Measurements from ENCODE around the gene IL31. TPM values are rescaled to one million over a fixed set of nuclear protein-coding genes. Genes with fewer than 3 reads are reported as not detected.

IL31 gene
- total RNA-seq, 2 experiments from 2014 or later = not detected

DNA sequence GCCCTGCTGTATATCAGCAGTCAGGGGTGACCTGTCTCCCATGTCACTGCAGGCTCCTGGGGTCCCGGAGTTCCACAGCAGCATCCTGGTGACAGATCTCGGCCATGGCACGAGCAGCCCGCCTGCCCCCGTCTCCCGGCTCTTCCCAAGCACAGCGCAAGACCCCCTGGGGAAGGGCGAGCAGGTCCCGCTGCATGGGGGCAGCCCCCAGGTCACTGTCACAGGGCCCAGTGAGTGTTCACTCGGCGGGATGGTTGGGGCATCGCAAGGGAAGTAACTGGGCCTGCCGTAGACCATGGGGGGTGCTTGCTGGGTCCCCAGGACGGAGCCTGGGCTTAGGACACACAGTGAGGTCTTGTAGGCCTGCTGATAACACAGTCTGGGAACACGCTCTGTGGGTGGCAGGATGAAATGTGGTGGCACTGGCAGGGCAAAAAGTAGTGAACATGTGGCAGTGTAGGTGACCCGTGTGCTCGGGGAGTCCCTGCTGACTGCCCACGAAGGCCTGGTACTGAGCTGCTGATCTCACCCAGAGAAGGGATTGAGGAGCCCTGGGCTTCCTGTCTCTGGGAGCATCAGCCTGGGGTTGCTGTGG, 38.5 kb downstream of the IL31 start:
- TF ChIP-seq CTCF (conservative IDR thresholded peaks at IDR 0.05; ENCODE audit: low read length) (no peak), EZH2phosphoT487 (IDR thresholded peaks at IDR 0.05; ENCODE audit: borderline replicate concordance, low read depth, low read length) (no peak)
- intact Hi-C loops (cut with micrococcal nuclease; ENCODE audit: unreplicated experiment) = no loop called here
- no peaks in the 10 kb centered on the region for H3K9me3 ChIP-seq (ENCODE audit: low read length)
- ChIA-PET CTCF (ENCODE audit: unreplicated experiment) (no interaction called here), POLR2A (no interaction called here)
- no peaks in the 10 kb centered on the region for H3K4me1 ChIP-seq (ENCODE audit: insufficient read depth, low read length, poor library complexity, severe bottlenecking)
- peaks cover 33% of the 10 kb centered on the region for H3K36me3 ChIP-seq (ENCODE audit: insufficient read depth, low read length)
- no peak overlapping the region for H3K4me2 ChIP-seq (ENCODE audit: low read length)
- H3K79me2 ChIP-seq (ENCODE audit: insufficient read depth, low read depth, low read length) = no peaks in the 10 kb centered on the region
- H3K27ac ChIP-seq (ENCODE audit: low read depth, low read length, poor library complexity, severe bottlenecking) = no peak overlapping the region
- H3K9me2 ChIP-seq (ENCODE audit: insufficient read depth, low read length) = no peaks in the 10 kb centered on the region
- no peak for DNase-seq (ENCODE audit: low spot score)
- no peak overlapping the region for H3K4me3 ChIP-seq (ENCODE audit: low read depth, low read length, poor library complexity, severe bottlenecking)
- H2AFZ ChIP-seq (ENCODE audit: low read length) = no peak overlapping the region
- H4K20me1 ChIP-seq (ENCODE audit: insufficient read depth, low read length) = no peaks in the 10 kb centered on the region
- no TSS peak for BruUV-seq (replicated peaks)

- no peak overlapping the region for H3K27ac ChIP-seq (ENCODE audit: low read depth, low read length, poor library complexity, severe bottlenecking)
- H3K36me3 ChIP-seq (ENCODE audit: insufficient read depth, low read length) = peaks cover 54% of the 10 kb centered on the region
- no peak for DNase-seq (ENCODE audit: low spot score)
- intact Hi-C loops (cut with micrococcal nuclease; ENCODE audit: unreplicated experiment) = no loop called here
- no TSS peak for BruUV-seq (replicated peaks)
- no peak overlapping the region for H2AFZ ChIP-seq (ENCODE audit: low read length)
- H3K4me1 ChIP-seq (ENCODE audit: insufficient read depth, low read length, poor library complexity, severe bottlenecking) = no peaks in the 10 kb centered on the region
- H3K9me3 ChIP-seq (ENCODE audit: low read length) = no peaks in the 10 kb centered on the region
- H4K20me1 ChIP-seq (ENCODE audit: insufficient read depth, low read length) = no peaks in the 10 kb centered on the region
- H3K4me3 ChIP-seq (ENCODE audit: low read depth, low read length, poor library complexity, severe bottlenecking) = no peak overlapping the region
- POLR2A ChIA-PET = no interaction called here
- no peaks in the 10 kb centered on the region for H3K9me2 ChIP-seq (ENCODE audit: insufficient read depth, low read length)
- no peak for TF ChIP-seq CTCF (conservative IDR thresholded peaks at IDR 0.05; ENCODE audit: low read length)
- no peak overlapping the region for H3K4me2 ChIP-seq (ENCODE audit: low read length)
- CTCF ChIA-PET (ENCODE audit: unreplicated experiment) = no interaction called here
- no peaks in the 10 kb centered on the region for H3K79me2 ChIP-seq (ENCODE audit: insufficient read depth, low read depth, low read length)
Observed at GRCh38 chr12:122133192-122133950, 40.6 kb downstream of the IL31 start.

GRCh38 chr12:122130150-122130549, 43.9 kb downstream of the IL31 start:
- intact Hi-C loops (cut with micrococcal nuclease; ENCODE audit: unreplicated experiment) = no loop called here
- POLR2A ChIA-PET = no interaction called here
- H3K4me1 ChIP-seq (ENCODE audit: insufficient read depth, low read length, poor library complexity, severe bottlenecking) = no peaks in the 10 kb centered on the region

More at GRCh38 chr12:122130150-122130549, 43.9 kb downstream of the IL31 start:
- Histone ChIP-seq H3K4me3 (ENCODE audit: low read depth, low read length, poor library complexity, severe bottlenecking) (no peak overlapping the region), H4K20me1 (ENCODE audit: insufficient read depth, low read length) (no peaks in the 10 kb centered on the region), H3K9me2 (ENCODE audit: insufficient read depth, low read length) (no peaks in the 10 kb centered on the region), H3K9me3 (ENCODE audit: low read length) (no peaks in the 10 kb centered on the region), H2AFZ (ENCODE audit: low read length) (no peak overlapping the region), H3K27ac (ENCODE audit: low read depth, low read length, poor library complexity, severe bottlenecking) (no peak overlapping the region), H3K79me2 (ENCODE audit: insufficient read depth, low read depth, low read length) (no peaks in the 10 kb centered on the region), H3K4me2 (ENCODE audit: low read length) (no peak overlapping the region), H3K36me3 (ENCODE audit: insufficient read depth, low read length) (peaks cover 69% of the 10 kb centered on the region)
- CTCF ChIA-PET (ENCODE audit: unreplicated experiment) = no interaction called here
- BruUV-seq (replicated peaks) = no TSS peak
- TF ChIP-seq CTCF (conservative IDR thresholded peaks at IDR 0.05; ENCODE audit: low read length) = no peak
- no peak for TF ChIP-seq EZH2phosphoT487 (IDR thresholded peaks at IDR 0.05; ENCODE audit: borderline replicate concordance, low read depth, low read length)
- DNase-seq (ENCODE audit: low spot score) = no peak

Data from OCI-LY7 (cell line).